SU-DHL-6 (cell line): Measurements from ENCODE around the gene KREMEN1.

Experiments used
- H2AFZ ChIP-seq: fragments of 200-600 bp; sonication (generic); 2 replicates; pipeline ENCODE4 v1.6.1; 2014; ENCODE audit warnings: low read depth, mild to moderate bottlenecking, moderate library complexity, mixed read lengths, antibody characterized with exemption, low read length; ENCODE audit not compliant: severe bottlenecking
- H3F3A ChIP-seq: fragments of 200-600 bp; shearing (Covaris generic); 2 replicates; pipeline ENCODE4 v1.6.0; 2016; ENCODE audit warnings: antibody characterized with exemption, mild to moderate bottlenecking; ENCODE audit not compliant: insufficient read depth
- H3K27ac ChIP-seq: fragments of 200-600 bp; sonication (generic); 2 replicates; pipeline ENCODE4 v1.5.1; 2016; ENCODE audit warnings: low read depth, mild to moderate bottlenecking, low read length, moderate library complexity, mixed read lengths
- H3K27me3 ChIP-seq: fragments of 200-600 bp; sonication (generic), shearing (Covaris generic); 2 replicates; pipeline ENCODE4 v1.6.0; 2014; ENCODE audit warnings: mild to moderate bottlenecking, low read length
- H3K36me3 ChIP-seq: fragments of 200-600 bp; sonication (generic); 2 replicates; pipeline ENCODE4 v1.6.1; 2014; ENCODE audit warnings: mild to moderate bottlenecking, low read length, mixed read lengths
- H3K4me2 ChIP-seq: fragments of 300-600, 200-600 bp; shearing (Covaris generic), sonication (generic); 2 replicates; pipeline ENCODE4 v1.6.0; 2014; ENCODE audit warnings: low read length, low read depth, mild to moderate bottlenecking; ENCODE audit not compliant: poor library complexity, severe bottlenecking
- H3K4me3 ChIP-seq: fragments of 200-600 bp; sonication (generic); 2 replicates; pipeline ENCODE4 v1.5.1; 2014; ENCODE audit warnings: antibody characterized with exemption, low read length, mild to moderate bottlenecking, mixed read lengths; ENCODE audit not compliant: insufficient read depth, poor library complexity, severe bottlenecking
- H3K79me2 ChIP-seq: fragments of 200-600 bp; sonication (generic); 2 replicates; pipeline ENCODE4 v1.6.1; 2014; ENCODE audit warnings: mild to moderate bottlenecking, low read length, moderate library complexity; ENCODE audit not compliant: insufficient read depth
- H3K9ac ChIP-seq: fragments of 200-600 bp; sonication (generic); 2 replicates; pipeline ENCODE4 v1.7.0; 2014; ENCODE audit warnings: mild to moderate bottlenecking, low read length
- H3K9me2 ChIP-seq: fragments of 200-600 bp; sonication (generic); replicated peaks from 2 replicates; pipeline ENCODE4 v1.6.1; 2014; ENCODE audit warnings: low read length; ENCODE audit not compliant: insufficient read depth
- H3K9me3 ChIP-seq: fragments of 200-600 bp; sonication (generic); 2 replicates; pipeline ENCODE4 v1.6.1; 2014; ENCODE audit warnings: low read length, mixed read lengths; ENCODE audit not compliant: insufficient read depth
- H4K20me1 ChIP-seq: fragments of 200-600 bp; sonication (generic); 2 replicates; pipeline ENCODE4 v1.6.1; 2014; ENCODE audit warnings: low read depth, mild to moderate bottlenecking, antibody characterized with exemption, low read length, moderate library complexity, mixed read lengths
- EZH2phosphoT487 ChIP-seq: fragments of 200-600 bp; sonication (generic), shearing (Covaris generic); conservative IDR thresholded peaks from 2 replicates; pipeline ENCODE4 v1.6.1; 2018; ENCODE audit warnings: mild to moderate bottlenecking, antibody characterized with exemption, low read length, moderate library complexity, mixed read lengths
- TF ChIP-seq, protein P1 (sequence below): fragments of 200-600 bp; sonication (generic); IDR thresholded peaks from one replicate; pipeline ENCODE4 v1.5.1; 2017; ENCODE audit warnings: antibody characterized with exemption, mild to moderate bottlenecking, low read length, moderate library complexity; ENCODE audit not compliant: insufficient read depth, poor library complexity, severe bottlenecking

Gene KREMEN1

GRCh38 chr22:29103121-29103520 lies 30.3 kb downstream of the KREMEN1 start:
- Histone ChIP-seq H3F3A (no peaks in the 10 kb centered on the region), H3K4me3 (no peak overlapping the region), H3K79me2 (no peaks in the 10 kb centered on the region), H2AFZ (no peak overlapping the region), H3K9ac (no peak overlapping the region), H3K36me3 (no peaks in the 10 kb centered on the region), H3K9me2 (no peaks in the 10 kb centered on the region), H4K20me1 (no peaks in the 10 kb centered on the region), H3K27ac (no peak overlapping the region), H3K4me2 (no peak overlapping the region), H3K9me3 (no peaks in the 10 kb centered on the region), H3K27me3 (no peaks in the 10 kb centered on the region)
- no peak for TF ChIP-seq EZH2phosphoT487
- TF ChIP-seq, protein P1, sequence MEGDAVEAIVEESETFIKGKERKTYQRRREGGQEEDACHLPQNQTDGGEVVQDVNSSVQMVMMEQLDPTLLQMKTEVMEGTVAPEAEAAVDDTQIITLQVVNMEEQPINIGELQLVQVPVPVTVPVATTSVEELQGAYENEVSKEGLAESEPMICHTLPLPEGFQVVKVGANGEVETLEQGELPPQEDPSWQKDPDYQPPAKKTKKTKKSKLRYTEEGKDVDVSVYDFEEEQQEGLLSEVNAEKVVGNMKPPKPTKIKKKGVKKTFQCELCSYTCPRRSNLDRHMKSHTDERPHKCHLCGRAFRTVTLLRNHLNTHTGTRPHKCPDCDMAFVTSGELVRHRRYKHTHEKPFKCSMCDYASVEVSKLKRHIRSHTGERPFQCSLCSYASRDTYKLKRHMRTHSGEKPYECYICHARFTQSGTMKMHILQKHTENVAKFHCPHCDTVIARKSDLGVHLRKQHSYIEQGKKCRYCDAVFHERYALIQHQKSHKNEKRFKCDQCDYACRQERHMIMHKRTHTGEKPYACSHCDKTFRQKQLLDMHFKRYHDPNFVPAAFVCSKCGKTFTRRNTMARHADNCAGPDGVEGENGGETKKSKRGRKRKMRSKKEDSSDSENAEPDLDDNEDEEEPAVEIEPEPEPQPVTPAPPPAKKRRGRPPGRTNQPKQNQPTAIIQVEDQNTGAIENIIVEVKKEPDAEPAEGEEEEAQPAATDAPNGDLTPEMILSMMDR, result no peak

DNA sequence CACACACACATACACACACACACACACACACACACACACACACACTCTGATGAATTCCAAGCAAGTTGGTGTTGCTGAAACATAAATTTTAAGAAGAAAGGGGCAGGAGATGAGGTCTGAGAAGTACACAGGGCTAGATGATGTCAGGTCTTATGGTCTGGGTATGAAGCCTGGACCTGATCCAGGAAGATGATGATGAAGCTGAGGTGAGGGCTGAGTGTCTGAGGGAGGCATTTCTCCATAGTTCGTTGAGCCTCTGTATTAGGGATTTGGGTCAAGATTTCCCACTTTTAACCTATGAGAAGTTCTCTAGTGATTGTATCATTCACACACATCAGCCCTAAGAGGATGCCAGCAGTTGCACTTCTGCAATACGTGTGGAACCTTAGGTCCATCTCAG lies 32.6 kb downstream of the KREMEN1 start:
- Histone ChIP-seq H3K79me2 (no peaks in the 10 kb centered on the region), H2AFZ (no peak overlapping the region), H3K9ac (no peak overlapping the region), H3K4me3 (no peak overlapping the region), H3K36me3 (no peaks in the 10 kb centered on the region), H3K27me3 (no peaks in the 10 kb centered on the region), H3K9me3 (no peaks in the 10 kb centered on the region), H3K4me2 (no peak overlapping the region), H4K20me1 (no peaks in the 10 kb centered on the region), H3F3A (no peaks in the 10 kb centered on the region), H3K9me2 (no peaks in the 10 kb centered on the region), H3K27ac (no peak overlapping the region)
- TF ChIP-seq, protein P1, result no peak
- no peak for TF ChIP-seq EZH2phosphoT487

- no peaks in the 10 kb centered on the region for H3K27me3 ChIP-seq
- H3K36me3 ChIP-seq, result no peaks in the 10 kb centered on the region
- H3K9me3 ChIP-seq, result no peaks in the 10 kb centered on the region
- TF ChIP-seq, protein P1, result no peak
- no peak for TF ChIP-seq EZH2phosphoT487
- no peak overlapping the region for H3K9ac ChIP-seq
- H4K20me1 ChIP-seq, result no peaks in the 10 kb centered on the region
- H3K9me2 ChIP-seq, result no peaks in the 10 kb centered on the region
- no peak overlapping the region for H2AFZ ChIP-seq
- H3K79me2 ChIP-seq, result no peaks in the 10 kb centered on the region
- H3K4me3 ChIP-seq, result no peak overlapping the region
- no peak overlapping the region for H3K4me2 ChIP-seq
- no peaks in the 10 kb centered on the region for H3F3A ChIP-seq
- H3K27ac ChIP-seq, result no peak overlapping the region
Measured at GRCh38 chr22:29106839-29107238, 34.0 kb downstream of the KREMEN1 start.

DNA sequence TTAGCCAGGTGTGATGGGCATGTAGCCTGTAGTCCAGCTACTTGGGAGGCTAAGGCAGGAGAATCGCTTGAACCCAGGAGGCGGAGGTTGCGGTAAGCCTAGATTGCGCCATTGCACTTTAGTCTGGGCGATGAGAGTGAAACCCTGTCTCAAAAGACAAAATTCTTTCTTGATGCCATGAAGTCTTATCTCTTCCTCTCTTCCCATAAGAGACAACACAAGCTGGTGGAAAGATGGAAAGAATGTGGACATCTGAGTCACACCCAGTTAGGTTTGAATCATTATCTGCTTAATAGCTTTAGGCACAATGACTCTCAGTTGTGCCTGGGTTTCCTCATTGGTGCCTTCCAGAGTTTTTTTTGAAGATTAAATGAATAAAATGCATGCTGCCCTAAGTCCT lies 35.3 kb downstream of the KREMEN1 start:
- Histone ChIP-seq H3F3A (no peaks in the 10 kb centered on the region), H3K79me2 (no peaks in the 10 kb centered on the region), H2AFZ (no peak overlapping the region), H3K27ac (no peak overlapping the region), H3K9me3 (no peaks in the 10 kb centered on the region), H3K9ac (no peak overlapping the region), H3K4me3 (no peak overlapping the region), H3K27me3 (no peaks in the 10 kb centered on the region), H3K9me2 (no peaks in the 10 kb centered on the region), H3K4me2 (no peak overlapping the region), H3K36me3 (no peaks in the 10 kb centered on the region), H4K20me1 (no peaks in the 10 kb centered on the region)
- no peak for TF ChIP-seq EZH2phosphoT487
- TF ChIP-seq, protein P1, result no peak
